ENCODE results near the gene RPS6KL1.

The RPS6KL1 gene

GRCh38 chr14:74954947-74955228, 31.8 kb upstream of the RPS6KL1 start:
- Mint-ChIP-seq H3K27me3 (no peaks in the 10 kb centered on the region), H3K4me1 (no peaks in the 10 kb centered on the region)

GRCh38 chr14:74954232-74954946, 31.3 kb upstream of the RPS6KL1 start:
- H3K27me3 Mint-ChIP-seq, result no peaks in the 10 kb centered on the region
- no peak overlapping the region for H3K4me3 Mint-ChIP-seq
- H3K36me3 Mint-ChIP-seq, result no peaks in the 10 kb centered on the region
- no peak overlapping the region for H3K27ac Mint-ChIP-seq
- no peaks in the 10 kb centered on the region for H3K9me3 Mint-ChIP-seq
- no peaks in the 10 kb centered on the region for H3K4me1 Mint-ChIP-seq

More at GRCh38 chr14:74954947-74955228, 31.8 kb upstream of the RPS6KL1 start:
- Mint-ChIP-seq H3K9me3 (no peaks in the 10 kb centered on the region), H3K4me3 (no peak overlapping the region), H3K27ac (no peak overlapping the region), H3K36me3 (no peaks in the 10 kb centered on the region)

- Mint-ChIP-seq H3K36me3 (no peaks in the 10 kb centered on the region), H3K4me3 (no peak overlapping the region), H3K4me1 (no peaks in the 10 kb centered on the region), H3K9me3 (no peaks in the 10 kb centered on the region), H3K27me3 (no peaks in the 10 kb centered on the region), H3K27ac (no peak overlapping the region)
Measured at GRCh38 chr14:74953686-74954085, 30.6 kb upstream of the RPS6KL1 start.

- Mint-ChIP-seq H3K4me1 (no peaks in the 10 kb centered on the region), H3K27me3 (no peaks in the 10 kb centered on the region), H3K36me3 (no peaks in the 10 kb centered on the region), H3K4me3 (no peak overlapping the region), H3K9me3 (no peaks in the 10 kb centered on the region), H3K27ac (no peak overlapping the region)
Measured at GRCh38 chr14:74952697-74953484, 29.8 kb upstream of the RPS6KL1 start.

- no peak overlapping the region for H3K4me3 Mint-ChIP-seq
- no peaks in the 10 kb centered on the region for H3K27me3 Mint-ChIP-seq
- no peaks in the 10 kb centered on the region for H3K4me1 Mint-ChIP-seq
- no peak overlapping the region for H3K27ac Mint-ChIP-seq
- no peaks in the 10 kb centered on the region for H3K36me3 Mint-ChIP-seq
- H3K9me3 Mint-ChIP-seq, result no peaks in the 10 kb centered on the region
Measured at GRCh38 chr14:74952180-74952665, 29.2 kb upstream of the RPS6KL1 start.

GRCh38 chr14:74951443-74952179, 28.6 kb upstream of the RPS6KL1 start:
- H3K36me3 Mint-ChIP-seq, result no peaks in the 10 kb centered on the region
- H3K4me1 Mint-ChIP-seq, result peaks cover 2% of the 10 kb centered on the region
- H3K4me3 Mint-ChIP-seq, result no peak overlapping the region
- H3K27ac Mint-ChIP-seq, result no peak overlapping the region
- no peaks in the 10 kb centered on the region for H3K27me3 Mint-ChIP-seq
- H3K9me3 Mint-ChIP-seq, result no peaks in the 10 kb centered on the region

- Mint-ChIP-seq H3K4me3 (no peak overlapping the region), H3K27ac (no peak overlapping the region), H3K9me3 (no peaks in the 10 kb centered on the region), H3K27me3 (no peaks in the 10 kb centered on the region), H3K4me1 (peaks cover 7% of the 10 kb centered on the region), H3K36me3 (no peaks in the 10 kb centered on the region)
Measured at GRCh38 chr14:74950795-74951442, 27.9 kb upstream of the RPS6KL1 start.

GRCh38 chr14:74949859-74950573, 27.0 kb upstream of the RPS6KL1 start:
- no peaks in the 10 kb centered on the region for H3K9me3 Mint-ChIP-seq
- H3K36me3 Mint-ChIP-seq, result no peaks in the 10 kb centered on the region
- no peaks in the 10 kb centered on the region for H3K27me3 Mint-ChIP-seq
- peaks cover 7% of the 10 kb centered on the region for H3K4me1 Mint-ChIP-seq
- no peak overlapping the region for H3K4me3 Mint-ChIP-seq
- no peak overlapping the region for H3K27ac Mint-ChIP-seq

- no peaks in the 10 kb centered on the region for H3K27me3 Mint-ChIP-seq
- no peak overlapping the region for H3K27ac Mint-ChIP-seq
- H3K36me3 Mint-ChIP-seq, result no peaks in the 10 kb centered on the region
Measured at GRCh38 chr14:74949191-74949601, 26.1 kb upstream of the RPS6KL1 start.

GRCh38 chr14:74948228-74949175, 25.4 kb upstream of the RPS6KL1 start:
- Mint-ChIP-seq H3K9me3 (no peaks in the 10 kb centered on the region), H3K4me1 (peaks cover 7% of the 10 kb centered on the region), H3K4me3 (no peak overlapping the region), H3K36me3 (no peaks in the 10 kb centered on the region), H3K27me3 (no peaks in the 10 kb centered on the region), H3K27ac (no peak overlapping the region)

More at GRCh38 chr14:74949191-74949601, 26.1 kb upstream of the RPS6KL1 start:
- H3K4me1 Mint-ChIP-seq, result peaks cover 7% of the 10 kb centered on the region
- H3K9me3 Mint-ChIP-seq, result no peaks in the 10 kb centered on the region
- no peak overlapping the region for H3K4me3 Mint-ChIP-seq

- Mint-ChIP-seq H3K27ac (no peak overlapping the region), H3K9me3 (no peaks in the 10 kb centered on the region)
Measured at GRCh38 chr14:74947353-74948227, 24.5 kb upstream of the RPS6KL1 start.

GRCh38 chr14:74946659-74947281, 23.7 kb upstream of the RPS6KL1 start:
- no peaks in the 10 kb centered on the region for H3K36me3 Mint-ChIP-seq

More at GRCh38 chr14:74947353-74948227, 24.5 kb upstream of the RPS6KL1 start:
- H3K4me3 Mint-ChIP-seq, result no peak overlapping the region
- no peaks in the 10 kb centered on the region for H3K36me3 Mint-ChIP-seq
- H3K27me3 Mint-ChIP-seq, result no peaks in the 10 kb centered on the region
- H3K4me1 Mint-ChIP-seq, result peaks cover 16% of the 10 kb centered on the region

More at GRCh38 chr14:74946659-74947281, 23.7 kb upstream of the RPS6KL1 start:
- Mint-ChIP-seq H3K4me3 (no peak overlapping the region), H3K4me1 (peaks cover 24% of the 10 kb centered on the region), H3K9me3 (no peaks in the 10 kb centered on the region), H3K27me3 (no peaks in the 10 kb centered on the region), H3K27ac (no peak overlapping the region)

All from activated naive CD4-positive, alpha-beta T cell treated with anti-CD3 and anti-CD28 coated beads, Interleukin-2, amount 50 U/mL, for 24 hours (primary cell).